ENCODE results near the gene ATG3. TPM values are rescaled to one million over a fixed set of nuclear protein-coding genes. Genes with fewer than 3 reads are reported as not detected.
"Not testable (repeated sequence)": the region's sequence is repeated elsewhere in the genome, so short reads cannot be mapped to it uniquely, and the experiment has no call there.

ATG3 gene
- total and polyA plus RNA-seq, 3 donors from 2014 or later = 108 to 200 (median 126) TPM

- intact Hi-C loops (cut with DNase I; ENCODE audit: low total_unique reads) = loop anchor here (10.0 kb wide), 1 partner anchor 236 kb away; the partner anchor contains the start of gene SLC9C1
- no peaks in the 10 kb centered on the region for H3K36me3 ChIP-seq (ENCODE audit: low read depth, missing control alignments)
- TF ChIP-seq POLR2A (IDR thresholded peaks at IDR 0.05) (no peak), CTCF (IDR thresholded peaks at IDR 0.05) (no peak)
These were observed 31.2 kb downstream of the ATG3 start for GRCh38 chr3:112530573-112530972.

GRCh38 chr3:112524127-112524526 lies 37.6 kb downstream of the ATG3 start:
- H3K36me3 ChIP-seq (ENCODE audit: low read depth, missing control alignments); DNase-seq; H3K27ac ChIP-seq; intact Hi-C loops (cut with DNase I; ENCODE audit: low total_unique reads); H3K4me3 ChIP-seq; H3K9me3 ChIP-seq; H3K4me1 ChIP-seq; H3K27me3 ChIP-seq: not testable (repeated sequence)
- WGBS, 2 donors = 90 to 99% methylated on average over 6 of the region's 6 CpGs

More at GRCh38 chr3:112530573-112530972, 31.2 kb downstream of the ATG3 start:
- WGBS, 2 donors = 81 to 87% methylated on average over 3 of the region's 3 CpGs
- Histone ChIP-seq H3K27me3 (no peaks in the 10 kb centered on the region), H3K4me1 (no peaks in the 10 kb centered on the region), H3K9me3 (no peaks in the 10 kb centered on the region), H3K27ac (no peak overlapping the region), H3K4me3 (no peak overlapping the region)
- no peak for DNase-seq

- intact Hi-C loops (cut with DNase I; ENCODE audit: low total_unique reads) = no loop called here
- WGBS, 2 donors = 67 to 85% methylated on average over 2 of the region's 2 CpGs
These were observed 42.2 kb downstream of the ATG3 start for GRCh38 chr3:112519424-112520001.

GRCh38 chr3:112518970-112519369 lies 42.8 kb downstream of the ATG3 start:
- H3K27me3 ChIP-seq; intact Hi-C loops (cut with DNase I; ENCODE audit: low total_unique reads); H3K4me3 ChIP-seq; H3K4me1 ChIP-seq; H3K9me3 ChIP-seq; H3K27ac ChIP-seq; H3K36me3 ChIP-seq (ENCODE audit: low read depth, missing control alignments); DNase-seq: not testable (repeated sequence)
- 68 to 72% methylated on average over 3 of the region's 3 CpGs for WGBS, 2 donors

More at GRCh38 chr3:112519424-112520001, 42.2 kb downstream of the ATG3 start:
- Histone ChIP-seq H3K4me1 (no peaks in the 10 kb centered on the region), H3K9me3 (no peaks in the 10 kb centered on the region), H3K27me3 (no peaks in the 10 kb centered on the region), H3K36me3 (ENCODE audit: low read depth, missing control alignments) (no peaks in the 10 kb centered on the region), H3K27ac (no peak overlapping the region), H3K4me3 (no peak overlapping the region)
- DNase-seq = peak; percentile 41
- peak; percentile 55 to 72 (median 64) for TF ChIP-seq CTCF (IDR thresholded peaks at IDR 0.05)
- no peak for TF ChIP-seq POLR2A (IDR thresholded peaks at IDR 0.05)

GRCh38 chr3:112514527-112515128 lies 47.1 kb downstream of the ATG3 start:
- intact Hi-C loops (cut with DNase I; ENCODE audit: low total_unique reads) = no loop called here
- no peak overlapping the region for H3K4me3 ChIP-seq
- 55 to 69% methylated on average over 2 of the region's 2 CpGs for WGBS, 2 donors
- H3K27ac ChIP-seq = no peak overlapping the region
- H3K9me3 ChIP-seq = no peaks in the 10 kb centered on the region
- TF ChIP-seq POLR2A (IDR thresholded peaks at IDR 0.05) (no peak), CTCF (IDR thresholded peaks at IDR 0.05) (no peak)
- DNase-seq = no peak
- no peaks in the 10 kb centered on the region for H3K27me3 ChIP-seq
- H3K36me3 ChIP-seq (ENCODE audit: low read depth, missing control alignments) = no peaks in the 10 kb centered on the region
- no peaks in the 10 kb centered on the region for H3K4me1 ChIP-seq

- intact Hi-C loops (cut with DNase I; ENCODE audit: low total_unique reads) = no loop called here
- Histone ChIP-seq H3K27me3 (no peaks in the 10 kb centered on the region), H3K27ac (no peak overlapping the region)
These were observed 49.4 kb downstream of the ATG3 start for GRCh38 chr3:112512320-112512719.

More at GRCh38 chr3:112512320-112512719, 49.4 kb downstream of the ATG3 start:
- Histone ChIP-seq H3K4me3 (no peak overlapping the region), H3K36me3 (ENCODE audit: low read depth, missing control alignments) (no peaks in the 10 kb centered on the region), H3K4me1 (no peaks in the 10 kb centered on the region), H3K9me3 (no peaks in the 10 kb centered on the region)
- no peak for DNase-seq
- TF ChIP-seq POLR2A (IDR thresholded peaks at IDR 0.05) = no peak
- no peak for TF ChIP-seq CTCF (IDR thresholded peaks at IDR 0.05)

Measured in testis (tissue), 3 donors.